GM20431 (cell line): ENCODE data around the gene SPTLC2.

Experiments used
- in situ Hi-C: fragments of 300-500 bp; cut with MseI, MboI; formaldehyde crosslinking; loops from one replicate; pipeline ENCODE4 v1.15.0; 2020; ENCODE audit warnings: low sequenced_read_pairs; ENCODE audit not compliant: unreplicated experiment

Gene SPTLC2

DNA sequence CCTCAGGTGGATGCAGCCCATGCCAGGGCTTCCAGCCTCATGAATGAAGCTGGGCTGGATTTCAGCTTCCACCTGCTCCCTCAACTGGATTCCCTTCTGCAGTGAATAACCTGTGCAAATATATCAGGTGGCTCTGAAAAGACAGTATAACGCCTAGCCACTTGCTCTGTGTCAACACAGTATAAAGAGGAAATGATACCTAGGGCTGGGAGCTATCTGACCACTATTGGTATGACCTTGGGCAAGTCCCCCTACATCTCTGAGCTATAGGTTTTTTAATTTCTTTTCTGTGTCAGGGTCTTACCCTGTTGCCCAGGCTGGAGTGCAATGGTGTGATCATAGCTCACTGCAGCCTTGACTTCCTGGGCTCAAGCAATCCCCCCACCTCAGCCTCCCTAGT lies 137.6 kb downstream of the SPTLC2 start:
- in situ Hi-C loops = no loop called here

DNA sequence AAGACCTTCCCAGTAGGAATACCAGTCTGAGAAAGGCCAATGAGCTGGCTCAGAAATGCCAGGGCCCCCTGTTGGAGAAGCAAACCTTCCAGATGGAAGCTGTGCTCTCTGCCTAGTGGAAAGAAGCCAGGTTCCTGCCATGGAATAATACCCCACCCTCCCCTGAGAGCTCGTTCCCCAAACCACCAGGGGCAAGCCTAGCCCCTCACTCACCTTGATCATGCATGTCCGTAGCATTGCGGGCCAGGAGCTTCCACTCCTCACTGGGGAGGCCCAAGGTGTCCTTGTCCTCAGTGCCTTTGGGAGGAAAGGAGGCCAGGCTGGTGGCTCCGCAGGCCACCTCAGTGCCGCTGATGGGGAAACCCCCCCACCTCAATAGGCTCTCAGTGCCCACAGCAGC lies 138.4 kb downstream of the SPTLC2 start:
- in situ Hi-C loops = no loop called here

DNA sequence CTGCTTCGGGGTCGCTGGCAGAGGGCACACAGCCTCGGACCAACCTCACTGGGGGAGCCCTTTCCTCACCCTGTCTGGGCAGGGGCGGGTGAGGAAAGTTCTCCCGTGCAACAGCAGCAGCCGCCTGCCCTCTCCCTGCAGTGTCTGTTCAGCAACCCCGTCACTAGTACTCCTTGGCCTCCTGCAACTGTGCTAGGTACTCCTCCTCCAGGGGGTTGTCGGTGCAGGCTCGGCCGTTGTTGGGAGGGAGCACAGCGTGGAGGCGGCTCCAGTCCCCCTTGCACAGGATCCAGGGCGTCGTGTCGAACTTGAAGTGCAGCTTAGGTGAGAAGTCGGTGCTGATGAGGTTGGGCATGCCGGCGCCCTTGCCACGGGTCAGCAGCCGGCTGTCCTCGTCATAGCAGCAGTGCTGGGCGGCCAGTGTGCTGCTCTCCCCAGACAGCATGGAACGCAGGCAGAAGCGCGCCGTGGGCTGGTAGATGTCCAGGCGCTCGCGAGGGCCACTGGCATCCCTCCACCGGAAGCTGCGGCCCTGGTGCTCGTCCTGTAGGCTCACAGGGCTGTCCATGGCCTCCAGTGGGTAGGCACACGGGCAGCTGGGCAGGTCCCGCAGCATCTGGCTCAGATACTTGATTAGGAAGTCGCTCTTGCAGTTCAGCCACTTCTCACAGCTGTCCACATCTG lies 140.9 kb downstream of the SPTLC2 start:
- in situ Hi-C loops = no loop called here

DNA sequence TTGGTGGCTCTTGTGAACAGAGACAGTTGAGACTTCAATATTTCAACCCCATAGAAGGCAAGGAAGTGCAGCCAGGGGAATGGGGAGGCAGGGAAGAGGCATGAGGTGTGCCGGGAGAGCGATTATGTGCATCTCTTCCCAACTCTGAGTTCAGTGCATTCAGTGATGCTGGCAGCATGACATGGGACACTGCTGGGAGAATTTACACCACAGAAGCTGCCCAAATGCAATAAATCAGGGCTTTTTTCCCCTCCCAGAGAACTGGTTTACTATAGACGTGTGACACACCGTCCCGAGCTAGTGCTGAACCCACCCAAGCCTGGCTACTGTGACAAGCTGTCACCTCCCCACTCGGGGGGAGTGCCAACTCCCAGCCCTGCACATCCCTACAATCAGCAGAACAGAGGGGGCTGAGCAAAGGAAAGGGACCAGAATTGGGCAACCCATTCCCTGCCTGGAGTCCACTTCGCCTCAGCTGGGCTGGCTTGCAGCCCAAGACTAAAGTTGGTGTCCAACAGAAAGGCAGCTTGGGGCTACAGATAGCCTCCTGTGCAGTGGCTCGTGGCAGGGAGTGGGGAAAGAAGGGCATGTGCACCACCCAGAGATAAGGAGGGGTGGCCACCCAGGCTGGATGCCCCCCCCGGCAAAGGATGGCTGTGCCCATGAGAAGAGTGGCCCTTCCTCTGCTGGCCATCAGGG lies 141.8 kb downstream of the SPTLC2 start:
- in situ Hi-C loops = no loop called here

DNA sequence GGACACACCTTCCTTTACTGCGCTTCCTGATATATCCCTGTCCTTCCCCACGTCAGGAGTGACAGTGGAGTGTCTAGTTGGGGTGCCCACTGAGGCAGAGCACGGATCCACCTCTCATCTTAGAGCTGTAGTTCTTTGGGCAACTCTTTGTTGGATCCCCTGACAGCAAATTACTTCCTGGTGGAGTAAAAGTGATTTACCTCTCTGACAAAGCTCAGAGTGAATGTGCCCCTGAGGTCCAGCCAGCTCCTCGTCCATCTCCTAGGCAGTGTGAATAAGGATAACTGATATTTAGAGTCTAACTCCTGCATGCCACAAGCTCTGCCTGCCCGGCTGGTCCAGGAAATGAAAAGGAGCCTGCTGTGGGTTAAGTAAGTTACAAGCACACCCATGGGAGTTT lies 142.5 kb downstream of the SPTLC2 start:
- in situ Hi-C loops = no loop called here

DNA sequence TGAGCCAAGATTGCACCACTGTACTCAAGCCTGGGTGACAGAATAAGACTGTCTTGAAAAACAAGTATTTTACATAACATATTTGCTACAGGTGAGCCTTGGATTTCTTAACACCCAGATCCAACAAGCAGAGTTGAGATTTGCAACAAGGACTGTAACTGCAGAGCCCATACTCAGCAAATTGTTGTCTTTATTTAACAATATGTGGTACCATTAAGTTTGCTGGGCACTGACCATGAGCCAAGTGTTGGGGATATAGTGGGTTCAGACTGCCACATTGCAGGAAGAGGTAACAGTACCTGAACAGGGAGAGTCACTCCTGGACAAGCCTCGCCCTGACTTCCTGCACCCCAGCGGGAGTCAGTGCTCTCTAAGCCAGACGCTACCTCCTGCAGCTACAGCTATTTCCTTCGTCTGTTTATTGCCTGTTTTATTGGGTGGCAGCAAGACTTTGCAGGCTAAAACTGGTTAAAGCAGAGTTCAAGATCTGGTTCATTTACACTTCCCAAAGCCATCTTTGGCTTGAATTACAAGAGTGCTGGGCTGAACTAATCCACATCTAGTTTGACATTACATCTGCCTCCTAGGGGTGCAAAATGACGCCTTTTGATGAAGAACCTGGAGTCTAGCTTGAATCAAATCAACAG lies 146.1 kb downstream of the SPTLC2 start:
- in situ Hi-C loops = no loop called here

DNA sequence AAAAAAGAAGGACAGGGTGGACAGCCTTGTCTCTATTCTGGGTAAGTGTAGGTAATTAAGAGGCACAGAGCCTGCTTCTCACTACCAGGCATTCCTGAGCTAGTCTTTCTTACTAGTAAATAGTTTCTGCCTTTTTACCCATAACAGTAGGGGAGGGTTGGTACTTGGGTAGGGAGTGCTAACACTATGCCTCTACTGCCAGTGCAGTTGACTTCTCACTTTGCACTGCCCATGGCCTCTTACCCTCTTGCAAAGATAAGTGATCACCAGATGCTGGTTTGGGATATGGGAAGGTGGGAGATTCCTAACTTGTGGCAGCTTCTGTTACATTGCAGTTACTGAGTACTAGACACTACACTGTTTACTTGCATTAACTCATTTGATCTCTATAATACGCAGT lies 146.9 kb downstream of the SPTLC2 start:
- in situ Hi-C loops = no loop called here

DNA sequence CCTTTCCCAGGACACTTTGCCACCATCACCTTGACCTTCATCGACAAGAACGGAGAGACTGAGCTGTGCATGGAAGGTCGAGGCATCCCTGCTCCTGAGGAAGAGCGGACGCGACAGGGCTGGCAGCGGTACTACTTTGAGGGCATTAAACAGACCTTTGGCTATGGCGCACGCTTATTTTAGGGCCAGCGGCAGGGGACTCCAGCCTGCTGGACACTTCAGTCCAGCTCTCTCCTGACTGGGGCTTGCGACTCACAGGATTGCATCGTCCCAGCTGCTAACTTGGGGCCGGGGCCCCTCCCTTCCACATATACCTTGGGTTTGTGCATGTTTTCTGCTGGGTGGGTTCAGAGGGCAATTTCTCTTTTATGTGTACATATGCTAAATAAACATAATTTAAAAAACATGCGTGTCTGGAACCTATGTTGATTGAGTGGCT lies 147.4 kb downstream of the SPTLC2 start:
- in situ Hi-C loops = no loop called here

DNA sequence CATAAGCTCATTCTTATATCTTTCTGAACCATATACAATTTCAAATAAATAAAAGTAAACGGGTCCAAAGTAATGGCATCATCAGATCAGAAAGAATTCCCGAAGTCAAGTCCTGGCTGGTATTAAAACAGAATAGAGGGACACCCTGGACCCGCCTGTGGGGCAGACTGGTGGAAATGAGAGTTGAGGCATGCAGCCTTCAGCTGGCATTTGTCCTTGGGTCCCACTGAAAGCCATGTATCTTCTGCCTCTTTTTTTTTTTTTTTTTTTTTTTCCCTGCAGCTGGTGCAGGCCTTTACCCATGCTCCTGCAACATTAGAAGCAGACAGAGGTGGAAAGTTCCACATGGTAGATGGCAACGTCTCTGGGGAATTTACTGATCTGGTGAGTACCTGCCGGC lies 148.6 kb downstream of the SPTLC2 start:
- in situ Hi-C loops = no loop called here

DNA sequence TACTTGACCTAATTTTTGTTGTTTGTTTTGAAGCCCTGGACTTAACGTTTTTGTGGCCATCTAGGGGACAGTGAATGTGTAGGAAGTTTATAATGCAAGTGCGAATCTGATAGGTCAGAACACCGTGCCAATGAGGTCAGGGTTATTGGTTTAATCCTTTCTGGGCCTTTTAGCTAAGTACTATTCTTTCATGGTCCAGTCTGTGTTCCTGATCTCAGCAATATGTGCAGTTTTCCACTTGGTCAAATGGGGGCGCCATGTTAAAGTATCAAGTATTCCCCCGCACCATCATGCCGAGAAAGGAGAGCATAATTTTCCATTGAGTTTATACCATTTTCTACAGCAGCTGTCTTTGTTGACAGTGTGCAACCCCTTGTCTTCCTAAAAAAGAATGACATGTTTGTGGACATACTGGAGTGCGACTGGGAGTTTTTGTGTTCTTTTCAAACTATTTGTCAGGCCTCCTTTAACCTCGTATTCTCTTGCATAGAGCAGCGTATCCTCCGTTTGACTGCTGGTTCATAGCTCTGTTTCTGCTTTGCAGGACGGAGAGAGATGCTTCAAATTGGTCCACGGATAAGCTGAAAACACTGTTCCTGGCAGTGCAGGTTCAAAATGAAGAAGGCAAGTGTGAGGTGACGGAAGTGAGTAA lies 157.2 kb downstream of the SPTLC2 start:
- in situ Hi-C loops = no loop called here

DNA sequence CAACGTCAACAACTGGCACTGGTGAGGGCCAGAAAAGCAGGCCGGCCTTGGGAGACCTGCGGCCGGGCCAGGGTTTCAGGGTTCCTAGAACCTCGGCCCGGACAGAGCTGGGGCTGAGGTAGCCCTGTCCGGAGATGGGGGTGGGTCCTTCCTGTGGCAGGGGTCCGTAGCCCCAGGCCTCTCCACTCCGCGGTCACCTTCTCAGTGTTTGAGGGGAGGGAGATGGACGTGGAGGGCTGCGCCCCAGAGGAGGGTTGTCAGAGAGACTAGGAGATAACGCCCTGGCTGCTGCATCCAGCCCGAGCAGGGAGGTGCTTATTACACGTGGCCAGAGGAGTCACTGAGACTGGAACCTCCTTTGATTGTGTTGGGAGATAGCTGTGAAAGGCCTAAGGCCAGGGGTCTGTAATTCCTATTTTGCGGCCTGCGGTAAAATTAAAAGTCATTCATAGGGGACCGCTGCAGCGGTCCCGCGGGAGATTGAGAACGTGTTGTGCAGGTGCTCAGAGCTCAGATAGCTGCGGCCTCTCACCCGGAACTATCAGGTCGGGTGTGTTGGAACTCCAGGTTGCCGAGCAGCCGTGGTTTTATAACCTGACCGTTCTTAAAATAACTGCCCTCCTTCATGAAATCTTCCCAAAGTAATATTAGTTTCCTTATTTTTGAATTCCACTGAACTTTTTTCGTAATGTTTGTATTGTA lies 158.0 kb downstream of the SPTLC2 start:
- in situ Hi-C loops = no loop called here

DNA sequence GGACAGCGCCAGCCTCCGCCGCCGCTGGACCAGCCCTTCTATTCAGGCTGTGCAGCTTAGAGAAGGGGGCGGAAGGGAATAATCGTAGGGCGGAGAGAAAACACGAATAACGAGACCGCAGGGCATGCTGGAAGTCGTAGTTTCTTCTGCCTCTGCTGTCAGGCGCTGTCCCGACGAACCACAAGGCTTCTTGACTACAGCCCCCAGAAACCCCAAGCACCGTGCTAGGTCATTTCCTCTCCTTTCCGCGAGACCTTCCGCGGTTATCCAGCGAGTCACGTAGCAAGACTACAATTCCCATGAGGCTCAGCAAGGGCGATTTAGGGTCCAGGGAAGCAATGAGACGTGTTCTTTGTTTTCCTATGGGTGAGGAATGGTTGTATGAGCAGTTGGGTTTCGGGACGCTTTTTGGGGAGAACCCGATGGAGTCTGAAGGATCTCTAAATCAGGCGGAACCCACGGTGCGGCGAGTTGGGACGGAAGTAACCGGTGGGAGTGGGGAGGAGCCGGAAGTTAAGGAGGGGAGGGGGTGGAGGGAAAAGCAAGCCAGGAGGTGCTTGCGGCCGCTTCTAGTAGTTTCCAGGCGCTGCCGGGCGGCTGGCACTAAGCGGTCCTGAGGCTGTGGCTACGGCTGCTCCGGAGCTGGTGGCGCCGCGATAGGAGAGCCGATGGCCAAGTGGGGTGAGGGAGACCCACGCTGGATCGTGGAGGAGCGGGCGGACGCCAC lies 158.8 kb downstream of the SPTLC2 start, which contains the start of the genes AHSA1 and VIPAS39:
Gene AHSA1 (plus strand): TSS at position 572 of the 727 bp plus-strand sequence. CDS start 97 bp downstream, at position 669.
Gene VIPAS39 (minus strand): TSS at position 80 of the 727 bp plus-strand sequence. CDS start 3,499 bp downstream, outside the sequence.
- in situ Hi-C loops = no loop called here

DNA sequence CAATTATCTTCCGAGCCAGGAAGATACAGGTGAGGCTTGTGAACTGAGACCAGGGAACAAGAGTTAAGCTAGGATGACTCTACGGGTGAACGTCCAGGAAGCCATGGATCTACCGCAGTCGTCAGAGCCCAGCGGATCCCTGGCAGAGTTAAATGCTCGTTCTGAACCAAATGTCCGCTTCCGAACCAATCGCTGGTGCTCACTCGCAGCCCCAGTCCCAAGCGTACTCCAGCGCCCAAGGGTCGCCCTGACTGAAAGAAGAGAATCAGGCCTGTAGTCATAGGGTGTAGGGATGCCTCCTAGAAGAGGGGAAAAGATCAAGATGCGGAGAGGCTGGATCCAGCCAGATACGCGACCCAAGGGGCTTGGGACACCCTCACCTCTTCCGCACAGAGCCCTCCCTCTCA lies 159.3 kb downstream of the SPTLC2 start:
- in situ Hi-C loops = no loop called here
